ENCODE results near the gene NNMT.
"Not testable (repeated sequence)": the region's sequence is repeated elsewhere in the genome, so short reads cannot be mapped to it uniquely, and the experiment has no call there.

The NNMT gene

GRCh38 chr11:114317787-114318137, 21.6 kb downstream of the NNMT start:
- Histone ChIP-seq H3K9me3 (ENCODE audit: control insufficient read depth, low read length) (no peaks in the 10 kb centered on the region), H3K27ac (ENCODE audit: insufficient read depth, low read depth, low read length, poor library complexity, severe bottlenecking) (no peak overlapping the region), H3K4me3 (ENCODE audit: insufficient read depth, low read depth, low read length) (no peak overlapping the region), H3K36me3 (ENCODE audit: control insufficient read depth, insufficient read depth, low read length) (no peaks in the 10 kb centered on the region), H3K27me3 (ENCODE audit: control insufficient read depth, insufficient read depth, low read length, poor library complexity, severe bottlenecking) (no peaks in the 10 kb centered on the region), H3K4me1 (ENCODE audit: control insufficient read depth, insufficient read depth, low read length) (peaks cover 5% of the 10 kb centered on the region)
- WGBS, 2 experiments: 13% methylated on average over 4 of the region's 5 CpGs

GRCh38 chr11:114318361-114318760, 22.2 kb downstream of the NNMT start:
- no peak overlapping the region for H3K27ac ChIP-seq (ENCODE audit: insufficient read depth, low read depth, low read length, poor library complexity, severe bottlenecking)
- 35 to 37% methylated on average over 3 to 4 of the region's 4 CpGs for WGBS, 2 experiments
- no peaks in the 10 kb centered on the region for H3K9me3 ChIP-seq (ENCODE audit: control insufficient read depth, low read length)
- no peaks in the 10 kb centered on the region for H3K36me3 ChIP-seq (ENCODE audit: control insufficient read depth, insufficient read depth, low read length)
- peaks cover 5% of the 10 kb centered on the region for H3K4me1 ChIP-seq (ENCODE audit: control insufficient read depth, insufficient read depth, low read length)
- no peak overlapping the region for H3K4me3 ChIP-seq (ENCODE audit: insufficient read depth, low read depth, low read length)
- H3K27me3 ChIP-seq (ENCODE audit: control insufficient read depth, insufficient read depth, low read length, poor library complexity, severe bottlenecking): no peaks in the 10 kb centered on the region

GRCh38 chr11:114319716-114320328, 23.6 kb downstream of the NNMT start:
- no peak overlapping the region for H3K27ac ChIP-seq (ENCODE audit: insufficient read depth, low read depth, low read length, poor library complexity, severe bottlenecking)
- no peaks in the 10 kb centered on the region for H3K27me3 ChIP-seq (ENCODE audit: control insufficient read depth, insufficient read depth, low read length, poor library complexity, severe bottlenecking)
- peaks cover 5% of the 10 kb centered on the region for H3K4me1 ChIP-seq (ENCODE audit: control insufficient read depth, insufficient read depth, low read length)
- no peaks in the 10 kb centered on the region for H3K36me3 ChIP-seq (ENCODE audit: control insufficient read depth, insufficient read depth, low read length)
- WGBS, 2 experiments: 77 to 81% methylated on average over 5 of the region's 5 CpGs
- no peak overlapping the region for H3K4me3 ChIP-seq (ENCODE audit: insufficient read depth, low read depth, low read length)
- H3K9me3 ChIP-seq (ENCODE audit: control insufficient read depth, low read length): no peaks in the 10 kb centered on the region

- Histone ChIP-seq H3K4me1 (ENCODE audit: control insufficient read depth, insufficient read depth, low read length) (peaks cover 5% of the 10 kb centered on the region), H3K9me3 (ENCODE audit: control insufficient read depth, low read length) (no peaks in the 10 kb centered on the region), H3K36me3 (ENCODE audit: control insufficient read depth, insufficient read depth, low read length) (no peaks in the 10 kb centered on the region), H3K27ac (ENCODE audit: insufficient read depth, low read depth, low read length, poor library complexity, severe bottlenecking) (no peak overlapping the region), H3K4me3 (ENCODE audit: insufficient read depth, low read depth, low read length) (no peak overlapping the region), H3K27me3 (ENCODE audit: control insufficient read depth, insufficient read depth, low read length, poor library complexity, severe bottlenecking) (no peaks in the 10 kb centered on the region)
- 92 to 93% methylated on average over 6 of the region's 6 CpGs for WGBS, 2 experiments
Measured at GRCh38 chr11:114321621-114322257, 25.5 kb downstream of the NNMT start.

- no peak overlapping the region for H3K4me3 ChIP-seq (ENCODE audit: insufficient read depth, low read depth, low read length)
- no peaks in the 10 kb centered on the region for H3K36me3 ChIP-seq (ENCODE audit: control insufficient read depth, insufficient read depth, low read length)
- no peak overlapping the region for H3K27ac ChIP-seq (ENCODE audit: insufficient read depth, low read depth, low read length, poor library complexity, severe bottlenecking)
- H3K4me1 ChIP-seq (ENCODE audit: control insufficient read depth, insufficient read depth, low read length): peaks cover 4% of the 10 kb centered on the region
- H3K27me3 ChIP-seq (ENCODE audit: control insufficient read depth, insufficient read depth, low read length, poor library complexity, severe bottlenecking): no peaks in the 10 kb centered on the region
- 91 to 94% methylated on average over 2 of the region's 2 CpGs for WGBS, 2 experiments
- H3K9me3 ChIP-seq (ENCODE audit: control insufficient read depth, low read length): no peaks in the 10 kb centered on the region
Measured at GRCh38 chr11:114322934-114323333, 26.7 kb downstream of the NNMT start.

- Histone ChIP-seq H3K4me1 (ENCODE audit: control insufficient read depth, insufficient read depth, low read length) (no peaks in the 10 kb centered on the region), H3K4me3 (ENCODE audit: insufficient read depth, low read depth, low read length) (no peak overlapping the region), H3K9me3 (ENCODE audit: control insufficient read depth, low read length) (no peaks in the 10 kb centered on the region), H3K27ac (ENCODE audit: insufficient read depth, low read depth, low read length, poor library complexity, severe bottlenecking) (no peak overlapping the region), H3K36me3 (ENCODE audit: control insufficient read depth, insufficient read depth, low read length) (no peaks in the 10 kb centered on the region), H3K27me3 (ENCODE audit: control insufficient read depth, insufficient read depth, low read length, poor library complexity, severe bottlenecking) (no peaks in the 10 kb centered on the region)
- WGBS, 2 experiments: 91 to 93% methylated on average over 4 of the region's 4 CpGs
Measured at GRCh38 chr11:114326151-114326550, 30.0 kb downstream of the NNMT start.

GRCh38 chr11:114326776-114327175, 30.6 kb downstream of the NNMT start:
- H3K4me3 ChIP-seq (ENCODE audit: insufficient read depth, low read depth, low read length): no peak overlapping the region
- 94 to 96% methylated on average over 2 of the region's 2 CpGs for WGBS, 2 experiments
- no peaks in the 10 kb centered on the region for H3K4me1 ChIP-seq (ENCODE audit: control insufficient read depth, insufficient read depth, low read length)
- H3K27ac ChIP-seq (ENCODE audit: insufficient read depth, low read depth, low read length, poor library complexity, severe bottlenecking): no peak overlapping the region
- H3K27me3 ChIP-seq (ENCODE audit: control insufficient read depth, insufficient read depth, low read length, poor library complexity, severe bottlenecking): no peaks in the 10 kb centered on the region
- no peaks in the 10 kb centered on the region for H3K9me3 ChIP-seq (ENCODE audit: control insufficient read depth, low read length)
- H3K36me3 ChIP-seq (ENCODE audit: control insufficient read depth, insufficient read depth, low read length): no peaks in the 10 kb centered on the region

GRCh38 chr11:114330373-114330772, 34.2 kb downstream of the NNMT start:
- WGBS, 2 experiments: 93 to 94% methylated on average over 1 of the region's 1 CpG
- Histone ChIP-seq H3K36me3 (ENCODE audit: control insufficient read depth, insufficient read depth, low read length) (no peaks in the 10 kb centered on the region), H3K27ac (ENCODE audit: insufficient read depth, low read depth, low read length, poor library complexity, severe bottlenecking) (no peak overlapping the region), H3K4me1 (ENCODE audit: control insufficient read depth, insufficient read depth, low read length) (no peaks in the 10 kb centered on the region), H3K4me3 (ENCODE audit: insufficient read depth, low read depth, low read length) (no peak overlapping the region), H3K9me3 (ENCODE audit: control insufficient read depth, low read length) (no peaks in the 10 kb centered on the region), H3K27me3 (ENCODE audit: control insufficient read depth, insufficient read depth, low read length, poor library complexity, severe bottlenecking) (no peaks in the 10 kb centered on the region)

GRCh38 chr11:114340311-114341131, 44.3 kb downstream of the NNMT start:
- no peaks in the 10 kb centered on the region for H3K4me1 ChIP-seq (ENCODE audit: control insufficient read depth, insufficient read depth, low read length)
- H3K36me3 ChIP-seq (ENCODE audit: control insufficient read depth, insufficient read depth, low read length): no peaks in the 10 kb centered on the region
- no peaks in the 10 kb centered on the region for H3K27me3 ChIP-seq (ENCODE audit: control insufficient read depth, insufficient read depth, low read length, poor library complexity, severe bottlenecking)
- WGBS, 2 experiments: 50 to 54% methylated on average over 18 of the region's 18 CpGs
- H3K9me3 ChIP-seq (ENCODE audit: control insufficient read depth, low read length): no peaks in the 10 kb centered on the region
- no peak overlapping the region for H3K4me3 ChIP-seq (ENCODE audit: insufficient read depth, low read depth, low read length)
- no peak overlapping the region for H3K27ac ChIP-seq (ENCODE audit: insufficient read depth, low read depth, low read length, poor library complexity, severe bottlenecking)

GRCh38 chr11:114341667-114342066, 45.5 kb downstream of the NNMT start:
- 60 to 97% methylated on average over 1 to 2 of the region's 3 CpGs for WGBS, 2 experiments
- not testable (repeated sequence) for H3K27ac ChIP-seq (ENCODE audit: insufficient read depth, low read depth, low read length, poor library complexity, severe bottlenecking); H3K36me3 ChIP-seq (ENCODE audit: control insufficient read depth, insufficient read depth, low read length)

More at GRCh38 chr11:114341667-114342066, 45.5 kb downstream of the NNMT start:
- not testable (repeated sequence) for H3K27me3 ChIP-seq (ENCODE audit: control insufficient read depth, insufficient read depth, low read length, poor library complexity, severe bottlenecking); H3K9me3 ChIP-seq (ENCODE audit: control insufficient read depth, low read length); H3K4me3 ChIP-seq (ENCODE audit: insufficient read depth, low read depth, low read length); H3K4me1 ChIP-seq (ENCODE audit: control insufficient read depth, insufficient read depth, low read length)

Data from ectodermal cell (in vitro differentiated cells).